WTC11 (cell line): ENCODE results near the gene SLC19A1. TPM values are rescaled to one million over a fixed set of nuclear protein-coding genes. Genes with fewer than 3 reads are reported as not detected.

Source experiments
- ATAC-seq: fragments of 200-7000 bp; cut with Tn5 transposase; 2 replicates; pipeline ENCODE4 v1.10.0; 2021; ENCODE audit warnings: mild to moderate bottlenecking, moderate library complexity
- CTCF ChIA-PET: fragments of 300-600 bp; sonication (Branson Sonifier 250); formaldehyde crosslinking; loops from one replicate; lab custom pipeline; 2021; ENCODE audit warnings: antibody characterized with exemption; lab: Charles Lee
- POLR2A ChIA-PET: fragments of 350-600 bp; sonication (Branson Sonifier 250); formaldehyde crosslinking; loops from one replicate; lab custom pipeline; 2021; ENCODE audit warnings: antibody characterized with exemption; lab: Charles Lee
- DNase-seq: peaks from one replicate; pipeline ENCODE4 v3.0.0; 2021; ENCODE audit warnings: low spot score
- H3K27ac Mint-ChIP-seq: 2 replicates; pipeline ENCODE4 v1.8.0; 2021; ENCODE audit warnings: mixed read lengths
- H3K27me3 Mint-ChIP-seq: 2 replicates; pipeline ENCODE4 v1.8.0; 2021; ENCODE audit warnings: low read depth, mild to moderate bottlenecking, moderate library complexity, mixed read lengths
- H3K36me3 Mint-ChIP-seq: 2 replicates; pipeline ENCODE4 v1.8.0; 2021; ENCODE audit warnings: mixed read lengths
- H3K4me1 Mint-ChIP-seq: 2 replicates; pipeline ENCODE4 v1.8.0; 2022; ENCODE audit warnings: mixed read lengths
- H3K4me3 Mint-ChIP-seq: 2 replicates; pipeline ENCODE4 v1.8.0; 2021; ENCODE audit warnings: mild to moderate bottlenecking, moderate library complexity, mixed read lengths
- H3K9me3 Mint-ChIP-seq: 2 replicates; pipeline ENCODE4 v1.8.0; 2021; ENCODE audit warnings: mixed read lengths
- ATF6 ChIP-seq: sonication (generic); formaldehyde crosslinking; IDR thresholded peaks from 2 replicates; pipeline ENCODE4 v1.8.1; 2023; ENCODE audit warnings: mild to moderate bottlenecking, missing genetic modification reagents
- CBFB ChIP-seq: sonication (generic); formaldehyde crosslinking; IDR thresholded peaks from 2 replicates; pipeline ENCODE4 v1.8.1; 2022; ENCODE audit warnings: mild to moderate bottlenecking, low read depth, missing genetic modification reagents
- E2F1 ChIP-seq: sonication (generic); formaldehyde crosslinking; IDR thresholded peaks from 2 replicates; pipeline ENCODE4 v1.8.0; 2022; ENCODE audit warnings: mild to moderate bottlenecking, missing genetic modification reagents
- ELF4 ChIP-seq: sonication (generic); formaldehyde crosslinking; IDR thresholded peaks from 2 replicates; pipeline ENCODE4 v1.8.1; 2022; ENCODE audit warnings: low read depth, mild to moderate bottlenecking, moderate library complexity, missing genetic modification reagents
- EMX1 ChIP-seq: fragments of 250-450 bp; sonication (Bioruptor Pico); IDR thresholded peaks from 2 replicates; pipeline ENCODE4 v1.8.0; 2021; ENCODE audit warnings: mild to moderate bottlenecking
- IRF1 ChIP-seq: sonication (generic); formaldehyde crosslinking; IDR thresholded peaks from 2 replicates; pipeline ENCODE4 v1.8.0; 2023; ENCODE audit warnings: missing genetic modification reagents
- IRF2 ChIP-seq: sonication (generic); formaldehyde crosslinking; IDR thresholded peaks from 2 replicates; pipeline ENCODE4 v1.8.0; 2022; ENCODE audit warnings: low read depth, missing genetic modification reagents, borderline replicate concordance
- NR1H2 ChIP-seq: sonication (generic); formaldehyde crosslinking; IDR thresholded peaks from 2 replicates; pipeline ENCODE4 v1.9.0; 2021; ENCODE audit warnings: mild to moderate bottlenecking, moderate library complexity, missing genetic modification reagents
- PRDM15 ChIP-seq: sonication (generic); formaldehyde crosslinking; IDR thresholded peaks from 2 replicates; pipeline ENCODE4 v1.8.0; 2022; ENCODE audit warnings: missing genetic modification reagents
- TP53 ChIP-seq: sonication (generic); formaldehyde crosslinking; IDR thresholded peaks from 2 replicates; pipeline ENCODE4 v1.8.1; 2023; ENCODE audit warnings: mild to moderate bottlenecking, missing genetic modification reagents
- ZBTB43 ChIP-seq: sonication (generic); formaldehyde crosslinking; IDR thresholded peaks from 2 replicates; pipeline ENCODE4 v1.8.1; 2023; ENCODE audit warnings: mild to moderate bottlenecking, missing genetic modification reagents
- ZNF121 ChIP-seq: sonication (generic); formaldehyde crosslinking; IDR thresholded peaks from 2 replicates; pipeline ENCODE4 v1.8.0; 2023; ENCODE audit warnings: missing genetic modification reagents
- ZNF219 ChIP-seq: sonication (generic); formaldehyde crosslinking; IDR thresholded peaks from 2 replicates; pipeline ENCODE4 v1.8.0; 2023; ENCODE audit warnings: missing genetic modification reagents, mild to moderate bottlenecking, borderline replicate concordance
- ZNF263 ChIP-seq: sonication (generic); formaldehyde crosslinking; IDR thresholded peaks from 2 replicates; pipeline ENCODE4 v1.8.1; 2022; ENCODE audit warnings: low read depth, mild to moderate bottlenecking, moderate library complexity, missing genetic modification reagents
- ZNF416 ChIP-seq: fragments of 250-450 bp; sonication (Bioruptor Pico); IDR thresholded peaks from 2 replicates; pipeline ENCODE4 v1.9.0; 2021; ENCODE audit warnings: mild to moderate bottlenecking, inconsistent platforms
- ZNF512 ChIP-seq: sonication (generic); formaldehyde crosslinking; IDR thresholded peaks from 2 replicates; pipeline ENCODE4 v1.8.1; 2022; ENCODE audit warnings: missing genetic modification reagents, borderline replicate concordance
- total RNA-seq: library from RNA; stranded (reverse); gene quantifications from 3 replicates; pipeline ENCODE4 v1.2.3, GENCODE V29; 2021

SLC19A1 gene
- total RNA-seq, 1 experiment from 2014 or later: 29.8 TPM

- ATAC-seq: no peak
- POLR2A ChIA-PET: no interaction called here
- H3K9me3 Mint-ChIP-seq: peaks cover 6% of the 10 kb centered on the region; the same call in 1 of the 2 replicates
Observed at GRCh38 chr21:45494135-45494850, 47.9 kb downstream of the SLC19A1 start.

GRCh38 chr21:45493401-45494001, 48.7 kb downstream of the SLC19A1 start:
- Mint-ChIP-seq H3K4me3 (no peak overlapping the region), H3K9me3 (no peaks in the 10 kb centered on the region), H3K27ac (no peak overlapping the region), H3K27me3 (no peaks in the 10 kb centered on the region), H3K4me1 (peaks cover 7% of the 10 kb centered on the region), H3K36me3 (peaks cover 26% of the 10 kb centered on the region)
- ATAC-seq (no peak), DNase-seq (no peak)
- POLR2A ChIA-PET: no interaction called here
- CTCF ChIA-PET: no interaction called here
- TF ChIP-seq NR1H2: no peak
- no peak for TF ChIP-seq ELF4 (CRISPR knock-in tag)
- TF ChIP-seq IRF2 (CRISPR knock-in tag): no peak
- TF ChIP-seq CBFB: no peak
- no peak for TF ChIP-seq TP53
- TF ChIP-seq EMX1 (CRISPR knock-in tag): no peak
- no peak for TF ChIP-seq PRDM15 (CRISPR knock-in tag)

More at GRCh38 chr21:45494135-45494850, 47.9 kb downstream of the SLC19A1 start:
- Mint-ChIP-seq H3K4me3 (no peak overlapping the region), H3K4me1 (peaks cover under 1% of the 10 kb centered on the region; the same call in 1 of the 2 replicates), H3K27me3 (no peaks in the 10 kb centered on the region), H3K36me3 (peaks cover 32% of the 10 kb centered on the region), H3K27ac (no peak overlapping the region)
- no peak for DNase-seq
- TF ChIP-seq ZNF512 (CRISPR knock-in tag) (no peak), E2F1 (CRISPR knock-in tag) (no peak), ZBTB43 (CRISPR knock-in tag) (no peak), ZNF121 (no peak), ZNF416 (CRISPR knock-in tag) (no peak), ZNF263 (CRISPR knock-in tag) (no peak), ATF6 (no peak), IRF1 (no peak), ZNF219 (CRISPR knock-in tag) (no peak)
- CTCF ChIA-PET: no interaction called here
